T-helper 1 cell treated with Interleukin-12 subunit alpha and Interleukin-12 subunit beta and Interleukin-4 antibody, amounts not matched to agents 30 μg/mL and 1 μg/mL, for 36 hours (primary cell): ENCODE results near the gene C22orf39.

Source experiments
- H3K27ac Mint-ChIP-seq: one replicate; pipeline ENCODE4 v1.8.0; 2021; ENCODE audit warnings: mild to moderate bottlenecking, mixed read lengths
- H3K27me3 Mint-ChIP-seq: one replicate; pipeline ENCODE4 v1.8.0; 2021; ENCODE audit warnings: low read depth, mixed read lengths
- H3K36me3 Mint-ChIP-seq: one replicate; pipeline ENCODE4 v1.8.0; 2021; ENCODE audit warnings: low read depth, mixed read lengths
- H3K4me1 Mint-ChIP-seq: one replicate; pipeline ENCODE4 v1.8.0; 2021; ENCODE audit warnings: low read depth, mixed read lengths
- H3K4me3 Mint-ChIP-seq: one replicate; pipeline ENCODE4 v1.8.0; 2021; ENCODE audit warnings: mild to moderate bottlenecking, moderate library complexity, mixed read lengths
- H3K9me3 Mint-ChIP-seq: one replicate; pipeline ENCODE4 v1.8.0; 2021; ENCODE audit warnings: mixed read lengths

Gene C22orf39

DNA sequence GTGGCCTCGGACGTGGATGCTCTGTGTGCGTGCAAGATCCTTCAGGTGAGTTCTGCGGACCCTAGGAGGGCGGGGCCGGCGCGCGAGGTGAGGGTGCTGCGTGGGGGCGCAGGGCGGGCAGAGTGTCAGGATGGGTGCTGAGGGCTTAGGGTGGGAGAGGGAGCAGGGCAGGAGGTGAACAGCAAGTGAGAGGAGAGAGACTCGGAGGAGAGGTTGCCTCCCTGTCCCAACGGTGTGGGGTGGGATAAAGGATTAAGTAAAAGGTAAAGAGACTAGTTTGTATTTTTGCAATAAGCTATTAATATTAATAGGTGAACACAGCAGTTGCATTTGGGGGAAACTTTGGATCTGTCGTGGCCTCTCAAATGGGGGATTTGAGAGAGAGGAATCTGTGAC is 32.7 kb upstream of the C22orf39 start:
- peak overlapping the region; percentile 98 for H3K4me3 Mint-ChIP-seq
- H3K9me3 Mint-ChIP-seq, result no peaks in the 10 kb centered on the region
- H3K4me1 Mint-ChIP-seq, result peaks cover 32% of the 10 kb centered on the region
- H3K36me3 Mint-ChIP-seq, result peaks cover 23% of the 10 kb centered on the region
- no peaks in the 10 kb centered on the region for H3K27me3 Mint-ChIP-seq
- H3K27ac Mint-ChIP-seq, result peak overlapping the region; percentile 99

- H3K36me3 Mint-ChIP-seq, result peaks cover 17% of the 10 kb centered on the region
- H3K27ac Mint-ChIP-seq, result peak within 1 kb of the TSS; percentile 99
- peaks cover 29% of the 10 kb centered on the region for H3K4me1 Mint-ChIP-seq
- H3K4me3 Mint-ChIP-seq, result peak within 1 kb of the TSS; percentile 98
- H3K9me3 Mint-ChIP-seq, result no peaks in the 10 kb centered on the region
- H3K27me3 Mint-ChIP-seq, result no peaks in the 10 kb centered on the region
Observed at GRCh38 chr22:19479355-19480172, 32.1 kb upstream of the C22orf39 start, which contains the start of gene CDC45. CDC45 (plus strand) TSS chr22:19479920; CDS start chr22:19479969, 49 bp downstream.

DNA sequence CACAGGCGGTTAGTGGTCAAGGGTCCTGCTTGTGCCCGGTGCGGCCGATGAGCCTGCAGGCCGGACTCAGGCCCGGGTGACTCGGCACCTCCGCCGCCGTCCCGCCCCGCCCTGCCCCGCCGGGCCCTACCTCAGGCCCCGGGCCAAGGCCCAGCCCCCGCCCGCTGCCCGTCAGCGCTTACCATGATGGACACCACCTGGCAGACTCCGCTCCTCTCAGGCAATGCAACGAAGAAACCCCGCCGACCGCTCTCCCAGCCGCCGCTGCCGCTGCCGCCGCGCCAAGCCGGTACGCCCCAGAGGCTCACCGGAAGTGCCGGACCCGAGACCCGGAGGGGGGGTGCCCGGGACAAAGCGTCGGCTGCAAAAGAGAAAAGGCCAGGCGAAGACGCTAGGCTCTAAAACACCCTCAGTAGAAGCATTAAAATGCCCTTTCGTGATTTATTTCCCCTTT is 31.4 kb upstream of the C22orf39 start, which contains the start of gene UFD1:
Gene UFD1, minus strand, starts transcription at position 293 of the 454 bp plus-strand sequence. Its CDS starts 108 bp downstream, at position 185.
- Mint-ChIP-seq H3K4me3 (peak within 1 kb of the TSS; percentile 98), H3K36me3 (peaks cover 18% of the 10 kb centered on the region), H3K27ac (peak within 1 kb of the TSS; percentile 99)

GRCh38 chr22:19478045-19478900 is 30.8 kb upstream of the C22orf39 start:
- peak overlapping the region; percentile 98 for H3K4me3 Mint-ChIP-seq
- no peaks in the 10 kb centered on the region for H3K9me3 Mint-ChIP-seq
- peaks cover 32% of the 10 kb centered on the region for H3K4me1 Mint-ChIP-seq
- H3K36me3 Mint-ChIP-seq, result peaks cover 19% of the 10 kb centered on the region
- no peaks in the 10 kb centered on the region for H3K27me3 Mint-ChIP-seq
- H3K27ac Mint-ChIP-seq, result peak overlapping the region; percentile 83

More for the DNA sequence above, 31.4 kb upstream of the C22orf39 start, which contains the start of gene UFD1:
- H3K9me3 Mint-ChIP-seq, result no peaks in the 10 kb centered on the region
- H3K27me3 Mint-ChIP-seq, result no peaks in the 10 kb centered on the region
- peaks cover 30% of the 10 kb centered on the region for H3K4me1 Mint-ChIP-seq

DNA sequence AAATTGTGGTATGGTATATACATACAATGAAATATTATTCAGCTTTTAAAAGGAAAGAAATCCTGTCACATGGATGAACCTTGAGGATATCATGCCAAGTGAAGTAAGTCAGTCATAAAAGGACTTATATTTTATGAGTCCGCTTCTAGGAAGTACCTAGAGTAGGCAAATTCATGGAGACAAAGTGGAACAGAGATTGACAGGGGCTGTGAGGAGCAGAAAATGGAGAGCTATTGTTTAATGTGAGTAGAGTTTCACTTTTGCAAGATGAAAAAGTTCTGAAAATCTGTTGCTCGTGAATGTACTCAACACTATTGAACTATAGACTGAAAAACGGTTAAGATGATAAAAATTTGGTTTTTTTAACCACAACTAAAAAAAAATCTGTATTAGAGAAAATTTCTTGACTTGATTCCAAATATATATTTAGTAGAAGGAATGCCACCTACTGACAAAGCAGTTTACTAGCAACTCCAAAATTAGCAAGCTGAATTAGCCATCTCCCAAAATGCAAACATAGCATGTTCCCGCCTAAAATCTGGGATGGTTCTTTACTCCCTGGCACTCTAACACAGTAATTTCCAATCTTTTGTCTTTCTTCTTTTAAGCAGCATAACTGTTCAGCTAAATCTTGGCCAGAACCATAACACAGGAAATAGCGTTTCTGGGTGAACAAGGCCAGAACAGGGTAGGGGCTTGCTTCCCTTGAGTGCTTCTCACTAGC is 30.0 kb upstream of the C22orf39 start:
- H3K4me3 Mint-ChIP-seq, result peak overlapping the region; percentile 98
- H3K36me3 Mint-ChIP-seq, result peaks cover 17% of the 10 kb centered on the region
- H3K27ac Mint-ChIP-seq, result peak overlapping the region; percentile 86
- H3K4me1 Mint-ChIP-seq, result peaks cover 30% of the 10 kb centered on the region
- H3K27me3 Mint-ChIP-seq, result no peaks in the 10 kb centered on the region
- no peaks in the 10 kb centered on the region for H3K9me3 Mint-ChIP-seq

DNA sequence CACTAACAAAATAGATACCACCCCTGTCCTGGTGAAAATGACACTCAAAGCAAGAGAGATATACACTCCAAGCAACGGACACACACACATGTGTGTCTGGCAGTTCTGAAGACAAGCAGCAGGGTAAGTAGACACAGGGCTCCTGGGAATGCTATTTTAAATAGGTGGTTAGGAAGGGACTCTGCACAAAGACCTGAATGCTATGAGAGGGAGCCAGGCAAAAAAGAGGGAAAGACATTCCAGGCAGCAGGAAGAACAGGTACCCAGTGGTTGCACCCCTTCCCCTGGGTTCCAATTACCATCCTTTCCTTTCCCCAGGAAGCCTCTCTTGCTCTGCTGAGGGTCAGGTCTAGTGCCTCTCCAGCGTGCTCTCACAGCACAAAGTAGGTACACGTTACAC is 28.5 kb upstream of the C22orf39 start:
- no peaks in the 10 kb centered on the region for H3K9me3 Mint-ChIP-seq
- peaks cover 26% of the 10 kb centered on the region for H3K36me3 Mint-ChIP-seq
- no peaks in the 10 kb centered on the region for H3K27me3 Mint-ChIP-seq
- H3K27ac Mint-ChIP-seq, result peak overlapping the region; percentile 39
- no peak overlapping the region for H3K4me3 Mint-ChIP-seq
- peaks cover 30% of the 10 kb centered on the region for H3K4me1 Mint-ChIP-seq

DNA sequence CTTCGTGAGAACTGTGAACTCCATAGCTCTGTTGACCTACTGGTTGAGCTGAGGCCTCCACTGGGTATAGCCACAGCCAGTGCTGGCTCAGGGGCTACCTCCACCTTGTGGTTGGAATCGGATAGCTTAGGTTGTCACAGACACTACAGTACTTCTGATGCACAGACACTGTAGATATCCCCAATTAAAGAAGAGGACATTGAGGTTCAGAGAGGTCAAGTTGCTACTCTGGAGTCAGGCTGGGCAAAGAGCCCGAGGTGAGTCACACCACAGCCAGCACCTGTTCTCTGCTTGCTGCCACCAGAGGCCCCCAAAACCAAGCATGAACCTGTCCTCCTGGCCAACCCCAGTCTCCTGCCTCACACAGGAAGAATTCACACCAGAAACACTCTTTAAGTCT is 26.1 kb upstream of the C22orf39 start:
- H3K9me3 Mint-ChIP-seq, result no peaks in the 10 kb centered on the region
- peaks cover 19% of the 10 kb centered on the region for H3K4me1 Mint-ChIP-seq
- no peak overlapping the region for H3K27ac Mint-ChIP-seq
- H3K4me3 Mint-ChIP-seq, result no peak overlapping the region
- no peaks in the 10 kb centered on the region for H3K27me3 Mint-ChIP-seq
- H3K36me3 Mint-ChIP-seq, result peaks cover 40% of the 10 kb centered on the region

DNA sequence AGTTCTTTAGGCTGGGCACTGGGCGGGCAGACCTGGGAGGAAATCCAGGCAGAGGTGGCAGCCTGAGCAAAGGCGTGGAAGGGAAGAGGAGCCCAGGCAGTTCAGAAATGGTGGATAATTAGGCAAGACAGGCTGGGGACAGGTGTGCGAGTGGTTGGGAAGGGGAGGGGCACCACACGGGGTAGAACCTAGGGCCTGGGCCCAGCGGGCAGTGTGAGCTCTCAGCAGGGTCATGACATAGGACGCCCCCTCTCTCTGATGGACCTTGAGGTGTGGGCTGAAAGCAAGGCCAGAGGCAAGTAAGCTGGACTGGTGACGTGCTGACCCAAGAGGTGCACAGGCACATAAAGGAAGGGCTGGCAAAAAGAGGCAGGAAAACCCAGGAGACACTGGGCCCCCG is 24.7 kb upstream of the C22orf39 start:
- Mint-ChIP-seq H3K4me1 (peaks cover 9% of the 10 kb centered on the region), H3K27me3 (no peaks in the 10 kb centered on the region), H3K4me3 (no peak overlapping the region), H3K36me3 (peaks cover 51% of the 10 kb centered on the region), H3K9me3 (no peaks in the 10 kb centered on the region), H3K27ac (no peak overlapping the region)

DNA sequence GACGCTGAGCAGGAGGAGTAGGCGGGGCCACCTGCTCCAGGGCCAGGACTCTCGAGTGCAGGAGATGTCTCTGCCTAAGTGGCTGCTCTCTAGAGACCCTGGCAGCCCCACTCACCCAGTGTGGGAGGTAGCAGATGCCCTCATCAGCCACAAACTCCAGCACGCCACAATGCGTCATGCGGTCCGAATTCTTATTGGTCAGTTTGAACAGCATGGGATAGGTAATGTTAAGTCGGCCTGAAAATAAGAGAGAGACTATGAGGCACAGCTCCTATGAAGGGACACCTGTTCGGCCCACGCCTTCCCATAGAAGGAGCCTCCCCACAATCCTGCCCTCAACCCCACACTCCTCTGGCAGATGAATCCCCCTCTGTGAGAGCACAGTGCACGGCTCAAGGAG is 24.1 kb upstream of the C22orf39 start:
- Mint-ChIP-seq H3K4me3 (no peak overlapping the region), H3K4me1 (peaks cover 6% of the 10 kb centered on the region), H3K27me3 (no peaks in the 10 kb centered on the region), H3K36me3 (peaks cover 53% of the 10 kb centered on the region), H3K9me3 (no peaks in the 10 kb centered on the region), H3K27ac (no peak overlapping the region)

GRCh38 chr22:19470010-19470409 is 22.5 kb upstream of the C22orf39 start:
- H3K4me3 Mint-ChIP-seq, result no peak overlapping the region
- H3K27me3 Mint-ChIP-seq, result no peaks in the 10 kb centered on the region
- H3K36me3 Mint-ChIP-seq, result peaks cover 56% of the 10 kb centered on the region
- H3K4me1 Mint-ChIP-seq, result peaks cover 8% of the 10 kb centered on the region
- no peaks in the 10 kb centered on the region for H3K9me3 Mint-ChIP-seq
- no peak overlapping the region for H3K27ac Mint-ChIP-seq

DNA sequence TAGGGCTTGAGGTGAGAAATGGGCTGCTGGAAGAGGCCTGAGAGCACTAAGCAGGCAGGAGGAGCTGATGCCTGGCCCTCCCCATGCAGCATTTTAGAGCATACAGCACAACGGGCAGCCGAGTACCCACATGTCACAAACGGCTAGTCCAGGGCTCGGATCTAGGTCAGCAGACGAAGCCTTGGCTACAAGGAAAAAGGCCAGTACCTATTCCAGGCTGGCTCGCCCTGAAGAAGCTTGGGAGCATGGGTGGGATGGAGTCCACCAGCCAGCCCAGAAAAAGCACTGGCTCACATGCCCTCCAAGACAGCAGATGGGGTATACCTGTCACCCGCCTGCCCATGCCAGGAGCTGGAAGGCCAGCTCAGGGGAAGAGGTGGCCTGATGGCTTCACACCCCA is 21.9 kb upstream of the C22orf39 start:
- peaks cover 59% of the 10 kb centered on the region for H3K36me3 Mint-ChIP-seq
- no peak overlapping the region for H3K27ac Mint-ChIP-seq

GRCh38 chr22:19467912-19468311 is 20.4 kb upstream of the C22orf39 start:
- H3K4me3 Mint-ChIP-seq, result no peak overlapping the region

More for the DNA sequence above, 21.9 kb upstream of the C22orf39 start:
- peaks cover 14% of the 10 kb centered on the region for H3K4me1 Mint-ChIP-seq
- no peaks in the 10 kb centered on the region for H3K9me3 Mint-ChIP-seq
- no peak overlapping the region for H3K4me3 Mint-ChIP-seq
- no peaks in the 10 kb centered on the region for H3K27me3 Mint-ChIP-seq

GRCh38 chr22:19466848-19467752 is 19.6 kb upstream of the C22orf39 start:
- H3K4me1 Mint-ChIP-seq, result peaks cover 12% of the 10 kb centered on the region
- H3K27me3 Mint-ChIP-seq, result no peaks in the 10 kb centered on the region
- H3K4me3 Mint-ChIP-seq, result no peak overlapping the region
- no peaks in the 10 kb centered on the region for H3K9me3 Mint-ChIP-seq
- H3K27ac Mint-ChIP-seq, result no peak overlapping the region
- peaks cover 58% of the 10 kb centered on the region for H3K36me3 Mint-ChIP-seq

More at GRCh38 chr22:19467912-19468311, 20.4 kb upstream of the C22orf39 start:
- Mint-ChIP-seq H3K27ac (no peak overlapping the region), H3K4me1 (peaks cover 12% of the 10 kb centered on the region), H3K27me3 (no peaks in the 10 kb centered on the region), H3K36me3 (peaks cover 57% of the 10 kb centered on the region), H3K9me3 (no peaks in the 10 kb centered on the region)
